HEK293 (cell line): Measurements from ENCODE around the gene OR51E1.

ENCODE experiments used
- CTCF ChIP-seq: fragments of 450-650 bp; formaldehyde crosslinking; IDR thresholded peaks from 2 replicates; pipeline ENCODE4 v1.5.1; 2016; ENCODE audit warnings: missing biosample characterization, missing genetic modification characterization
- KLF10 ChIP-seq: fragments of 450-650 bp; IDR thresholded peaks from 2 replicates; pipeline ENCODE4 v1.5.1; 2018; ENCODE audit warnings: missing biosample characterization, mild to moderate bottlenecking, missing genetic modification characterization
- PRDM4 ChIP-seq: fragments of 450-650 bp; formaldehyde crosslinking; IDR thresholded peaks from 2 replicates; pipeline ENCODE4 v1.5.1; 2017; ENCODE audit warnings: missing biosample characterization, missing genetic modification characterization
- ZBTB7A ChIP-seq: fragments of 450-650 bp; formaldehyde crosslinking; IDR thresholded peaks from 2 replicates; pipeline ENCODE4 v1.5.1; 2016; ENCODE audit warnings: low read depth, missing biosample characterization, missing genetic modification characterization
- ZNF302 ChIP-seq: fragments of 450-650 bp; formaldehyde crosslinking; IDR thresholded peaks from 2 replicates; pipeline ENCODE4 v1.5.1; 2016; ENCODE audit warnings: missing biosample characterization, missing genetic modification characterization, low read depth
- ZNF335 ChIP-seq: fragments of 450-650 bp; formaldehyde crosslinking; conservative IDR thresholded peaks from 2 replicates; pipeline ENCODE4 v1.5.1; 2016; ENCODE audit warnings: missing biosample characterization, missing genetic modification characterization

GRCh38 chr11:4665424-4665823 is 21.6 kb downstream of the OR51E1 start:
- TF ChIP-seq PRDM4 (tag by site-specific recombination), result no peak
- no peak for TF ChIP-seq ZNF302 (tag by site-specific recombination)
- no peak for TF ChIP-seq ZBTB7A
- TF ChIP-seq ZNF335, result no peak
- TF ChIP-seq KLF10, result no peak
- no peak for TF ChIP-seq CTCF (tag by site-specific recombination)
